H1 (cell line): ENCODE data around the gene STIMATE. TPM values are rescaled to one million over a fixed set of nuclear protein-coding genes. Genes with fewer than 3 reads are reported as not detected.

Experiments
- RAD21 ChIP-seq, 2 experiments: IDR thresholded peaks in 1 of 2; conservative IDR thresholded peaks in 1 of 2; 2 replicates each; pipeline ENCODE4 v1.6.1; 2011; ENCODE audit warnings: low read depth in 2 of 2, low read length in 2 of 2, improper control_type of control experiment in 1 of 2, inconsistent platforms in 1 of 2, mild to moderate bottlenecking in 1 of 2, moderate library complexity in 1 of 2
- SAP30 ChIP-seq: fragments of 300-600 bp; sonication (generic); IDR thresholded peaks from 2 replicates; pipeline ENCODE4 v1.7.1; 2012; ENCODE audit warnings: low read length, moderate library complexity, mild to moderate bottlenecking, inconsistent platforms; ENCODE audit not compliant: insufficient read depth, insufficient replicate concordance
- polyA plus RNA-seq, 7 experiments: library from polyadenylated mRNA; depleted of rRNA in 3 of 7; stranded (reverse) in 5 of 7; unstranded in 2 of 7; fragments of >200 nt in 5 of 7; fragments of 200-250 nt in 2 of 7; gene quantifications; 1 replicate in 5 of 7; 2 replicates in 1 of 7; 4 replicates in 1 of 7; pipeline versions ENCODE4 v1.2.1 to v1.2.3, GENCODE V29; 2011 to 2013; ENCODE audit warnings: missing spikeins in 2 of 7, mixed read lengths in 2 of 7
- total RNA-seq: library from RNA; stranded (reverse); fragmentation: NEBNext Ultra II Directional; extraction: Animal tissue kit (Norgen Biotek cat#: 25700); gene quantifications from 2 replicates; pipeline ENCODE4 v1.2.1, GENCODE V29; 2021

The STIMATE gene
- total and polyA plus RNA-seq, 2 of the 8 experiments (the other 6 are each of a cell fraction or from before 2014, with no cell fraction given), result 17.5 to 22.1 TPM

- TF ChIP-seq SAP30 (no peak), RAD21 (IDR thresholded peaks at IDR 0.05 in 1 of 2, conservative IDR thresholded peaks at IDR 0.05 in 1 of 2; ENCODE audit: low read depth in 2 of 2, low read length in 2 of 2) (no peak)
- TF ChIP-seq, all 59 proteins: peak for 0
Measured at GRCh38 chr3:52854013-52854412, 43.3 kb downstream of the STIMATE start (continued).
